ENCODE measurements around the gene FOXD2. TPM values are rescaled to one million over a fixed set of nuclear protein-coding genes. Genes with fewer than 3 reads are reported as not detected.

Gene FOXD2
- total and polyA plus RNA-seq, 2 experiments from 2014 or later: 1.0 to 1.6 TPM

- Histone ChIP-seq H3K9me2 (replicated peaks; ENCODE audit: insufficient read depth) (no peaks in the 10 kb centered on the region), H4K20me1 (ENCODE audit: insufficient read depth, poor library complexity, severe bottlenecking) (no peaks in the 10 kb centered on the region), H3K27ac (no peak overlapping the region), H3K27me3 (peaks cover 15% of the 10 kb centered on the region), H3K79me2 (no peaks in the 10 kb centered on the region), H3K9me3 (ENCODE audit: low read depth) (no peaks in the 10 kb centered on the region), H3K4me2 (no peak overlapping the region), H3K36me3 (replicated peaks; ENCODE audit: insufficient read depth, low read depth) (no peaks in the 10 kb centered on the region), H3K4me1 (ENCODE audit: insufficient read depth) (no peaks in the 10 kb centered on the region), H3K4me3 (no peak overlapping the region), H2AFZ (no peak overlapping the region)
- TF ChIP-seq EZH2 (IDR thresholded peaks at IDR 0.05; ENCODE audit: borderline replicate concordance) (no peak), EZH2phosphoT487 (IDR thresholded peaks at IDR 0.05; ENCODE audit: low read depth, severe bottlenecking, unreplicated experiment) (no peak), CTCF (IDR thresholded peaks at IDR 0.05; ENCODE audit: poor library complexity) (no peak)
- DNase-seq (ENCODE audit: low spot score): no peak
- 92% methylated on average over 2 of the region's 2 CpGs for WGBS (ENCODE audit: low lambda C conversion rate, missing lambda C conversion rate)
Observed at GRCh38 chr1:47469390-47469759, 31.5 kb downstream of the FOXD2 start.

- WGBS (ENCODE audit: low lambda C conversion rate, missing lambda C conversion rate): 80% methylated on average over 7 of the region's 7 CpGs
- no peak for TF ChIP-seq EZH2 (IDR thresholded peaks at IDR 0.05; ENCODE audit: borderline replicate concordance)
- TF ChIP-seq EZH2phosphoT487 (IDR thresholded peaks at IDR 0.05; ENCODE audit: low read depth, severe bottlenecking, unreplicated experiment): no peak
- TF ChIP-seq CTCF (IDR thresholded peaks at IDR 0.05; ENCODE audit: poor library complexity): no peak
- Histone ChIP-seq H3K27me3 (peaks cover 15% of the 10 kb centered on the region), H3K27ac (no peak overlapping the region), H3K4me1 (ENCODE audit: insufficient read depth) (no peaks in the 10 kb centered on the region), H3K9me2 (replicated peaks; ENCODE audit: insufficient read depth) (no peaks in the 10 kb centered on the region), H3K36me3 (replicated peaks; ENCODE audit: insufficient read depth, low read depth) (no peaks in the 10 kb centered on the region), H3K4me2 (no peak overlapping the region), H3K4me3 (no peak overlapping the region), H4K20me1 (ENCODE audit: insufficient read depth, poor library complexity, severe bottlenecking) (no peaks in the 10 kb centered on the region), H2AFZ (no peak overlapping the region), H3K9me3 (ENCODE audit: low read depth) (no peaks in the 10 kb centered on the region), H3K79me2 (no peaks in the 10 kb centered on the region)
- DNase-seq (ENCODE audit: low spot score): no peak
Observed at GRCh38 chr1:47469910-47470309, 32.1 kb downstream of the FOXD2 start.

- H3K4me3 ChIP-seq: no peak overlapping the region
- no peak overlapping the region for H2AFZ ChIP-seq
- H3K27ac ChIP-seq: no peak overlapping the region
- no peaks in the 10 kb centered on the region for H3K4me1 ChIP-seq (ENCODE audit: insufficient read depth)
- WGBS (ENCODE audit: low lambda C conversion rate, missing lambda C conversion rate): 82% methylated on average over 5 of the region's 5 CpGs
- H3K79me2 ChIP-seq: no peaks in the 10 kb centered on the region
- H3K9me3 ChIP-seq (ENCODE audit: low read depth): no peaks in the 10 kb centered on the region
- H3K9me2 ChIP-seq (replicated peaks; ENCODE audit: insufficient read depth): no peaks in the 10 kb centered on the region
- H3K27me3 ChIP-seq: peaks cover 15% of the 10 kb centered on the region
- TF ChIP-seq EZH2 (IDR thresholded peaks at IDR 0.05; ENCODE audit: borderline replicate concordance) (no peak), EZH2phosphoT487 (IDR thresholded peaks at IDR 0.05; ENCODE audit: low read depth, severe bottlenecking, unreplicated experiment) (no peak), CTCF (IDR thresholded peaks at IDR 0.05; ENCODE audit: poor library complexity) (no peak)
- no peaks in the 10 kb centered on the region for H3K36me3 ChIP-seq (replicated peaks; ENCODE audit: insufficient read depth, low read depth)
- H4K20me1 ChIP-seq (ENCODE audit: insufficient read depth, poor library complexity, severe bottlenecking): no peaks in the 10 kb centered on the region
- DNase-seq (ENCODE audit: low spot score): no peak
- no peak overlapping the region for H3K4me2 ChIP-seq
Observed at GRCh38 chr1:47471163-47471562, 33.3 kb downstream of the FOXD2 start.
